Heart left ventricle (tissue), 13 donors: Measurements from ENCODE around the gene LARGE2.

Experiments
- POLR2A ChIP-seq, 2 donors: fragments of 450-650 bp; IDR thresholded peaks; one replicate each; pipeline ENCODE4 v1.6.1; 2017; ENCODE audit warnings: antibody characterized with exemption in 2 of 2, mild to moderate bottlenecking in 2 of 2, moderate library complexity in 2 of 2
- TF ChIP-seq, protein P1 (sequence below), 12 donors: fragments of 200-600 bp; sonication (generic) in 4 of 12; IDR thresholded peaks; one replicate each; pipeline versions ENCODE4 v1.5.0 to v1.8.0; 2018 to 2022; ENCODE audit warnings: antibody characterized with exemption in 12 of 12, mild to moderate bottlenecking in 5 of 12
- donor health status: ischemic (EF 13 %, LVEDD 7.1; RV severe dilation, severe dysfunction).
- donor health status: DM: no; HTN: yes; CAD: no.
- donor health status: DM: no; HTN: no; CAD: no.
- donor health status: ischemic (EF 25% LVEDD 6.9; RV normal size, moderate dysfunction).
- donor health status: ischemic (EF 25% LVEDD 5.7; RV mildly dilated, moderate dysfunction).
- donor health status: ischemic (EF 35%, LVEDD 5.7; RV mildly dilated, moderate dysfunction).
- donor health status: nonischemic (EF 11% LVEDD 7.7; RV severe dilation, severe dysfunction).
- donor health status: DM: yes; HTN: yes; CAD: no.
- donor health status: PGD.
- donor health status: ischemic (EF 29% LVEDD 5.4; RV normal size, mild dysfunction).
- donor health status: nonischemic (EF 23%, LVEDD 6.1; RV moderate dilation, normal function).

DNA sequence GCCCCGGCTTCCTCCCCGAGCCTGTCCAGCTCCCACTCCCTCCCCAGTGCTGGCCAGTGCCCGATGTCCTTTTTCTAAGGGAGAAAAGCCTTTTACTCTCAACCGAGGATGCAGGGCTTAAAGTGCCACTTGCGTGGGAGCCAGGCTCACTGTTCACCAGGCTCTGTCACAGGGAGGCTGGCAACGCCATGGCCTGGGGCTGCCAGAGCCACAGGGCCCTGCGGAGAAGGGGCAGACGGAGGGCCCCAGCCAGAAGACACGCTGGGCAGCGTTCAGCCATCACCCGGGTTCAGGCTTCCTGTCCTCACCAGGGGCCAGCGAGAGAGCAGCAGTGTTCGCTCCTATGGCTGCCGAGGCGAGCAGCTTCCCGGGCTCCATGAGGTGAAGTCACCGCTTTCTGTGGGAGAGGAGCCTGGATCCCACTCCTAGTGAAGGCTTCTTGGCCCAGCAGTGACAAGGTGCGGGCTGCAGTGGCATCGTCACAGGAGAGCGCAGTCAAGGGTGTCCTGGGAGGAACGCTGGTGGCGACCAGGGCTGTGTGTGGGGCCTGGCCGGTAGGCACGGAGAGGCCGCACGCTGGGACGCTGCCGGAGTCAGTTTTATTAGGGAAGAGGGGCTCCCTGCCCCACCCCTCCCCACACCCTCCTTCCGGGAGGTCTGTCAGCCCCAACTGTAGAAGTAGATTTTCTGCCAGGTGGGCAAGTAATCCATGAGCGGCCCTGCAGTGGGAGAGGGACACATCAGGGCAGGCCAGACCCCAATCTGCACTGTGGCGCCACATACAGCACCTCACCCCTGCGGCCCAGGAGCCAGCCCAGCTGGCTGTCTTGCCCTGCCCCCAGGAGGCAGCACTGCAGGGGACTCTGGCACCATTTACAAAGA is 12.6 kb upstream of the LARGE2 start:
- TF ChIP-seq, protein P1, sequence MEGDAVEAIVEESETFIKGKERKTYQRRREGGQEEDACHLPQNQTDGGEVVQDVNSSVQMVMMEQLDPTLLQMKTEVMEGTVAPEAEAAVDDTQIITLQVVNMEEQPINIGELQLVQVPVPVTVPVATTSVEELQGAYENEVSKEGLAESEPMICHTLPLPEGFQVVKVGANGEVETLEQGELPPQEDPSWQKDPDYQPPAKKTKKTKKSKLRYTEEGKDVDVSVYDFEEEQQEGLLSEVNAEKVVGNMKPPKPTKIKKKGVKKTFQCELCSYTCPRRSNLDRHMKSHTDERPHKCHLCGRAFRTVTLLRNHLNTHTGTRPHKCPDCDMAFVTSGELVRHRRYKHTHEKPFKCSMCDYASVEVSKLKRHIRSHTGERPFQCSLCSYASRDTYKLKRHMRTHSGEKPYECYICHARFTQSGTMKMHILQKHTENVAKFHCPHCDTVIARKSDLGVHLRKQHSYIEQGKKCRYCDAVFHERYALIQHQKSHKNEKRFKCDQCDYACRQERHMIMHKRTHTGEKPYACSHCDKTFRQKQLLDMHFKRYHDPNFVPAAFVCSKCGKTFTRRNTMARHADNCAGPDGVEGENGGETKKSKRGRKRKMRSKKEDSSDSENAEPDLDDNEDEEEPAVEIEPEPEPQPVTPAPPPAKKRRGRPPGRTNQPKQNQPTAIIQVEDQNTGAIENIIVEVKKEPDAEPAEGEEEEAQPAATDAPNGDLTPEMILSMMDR (IDR thresholded peaks at IDR 0.05): no peak
- TF ChIP-seq POLR2A (IDR thresholded peaks at IDR 0.05): no peak
